ELF-1 (cell line): ENCODE measurements around the gene APOBEC3A.
A peak's percentile ranks its signal among the peaks of the same experiment; 100 is the strongest.
"Not testable (repeated sequence)": the region's sequence is repeated elsewhere in the genome, so short reads cannot be mapped to it uniquely, and the experiment has no call there.

Source experiments
- DNase-seq: peaks from one replicate; pipeline ENCODE4 v3.0.0-alpha.2; 2016; ENCODE audit warnings: low read depth, low spot score

Gene APOBEC3A

DNA sequence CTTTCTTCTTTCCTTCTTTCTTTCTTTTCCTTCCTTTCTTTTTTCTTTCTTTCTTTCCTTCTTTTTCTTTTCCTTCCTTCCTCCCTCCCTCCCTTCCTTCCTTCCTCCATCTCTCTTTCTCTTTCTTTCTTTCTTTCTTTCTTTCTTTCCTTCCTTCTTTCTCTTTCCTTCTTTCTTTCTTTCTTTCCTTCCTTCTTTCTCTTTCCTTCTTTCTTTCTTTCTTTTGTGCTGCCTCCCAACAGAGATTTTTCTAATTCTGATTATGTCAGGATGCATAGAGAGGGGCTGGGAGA lies 1.2 kb downstream of the APOBEC3A start:
- DNase-seq, result not testable (repeated sequence)

GRCh38 chr22:38959590-38959989 lies 2.2 kb downstream of the APOBEC3A start:
- DNase-seq, result no peak

GRCh38 chr22:38960673-38961072 lies 3.3 kb downstream of the APOBEC3A start:
- DNase-seq, result not testable (repeated sequence)

DNA sequence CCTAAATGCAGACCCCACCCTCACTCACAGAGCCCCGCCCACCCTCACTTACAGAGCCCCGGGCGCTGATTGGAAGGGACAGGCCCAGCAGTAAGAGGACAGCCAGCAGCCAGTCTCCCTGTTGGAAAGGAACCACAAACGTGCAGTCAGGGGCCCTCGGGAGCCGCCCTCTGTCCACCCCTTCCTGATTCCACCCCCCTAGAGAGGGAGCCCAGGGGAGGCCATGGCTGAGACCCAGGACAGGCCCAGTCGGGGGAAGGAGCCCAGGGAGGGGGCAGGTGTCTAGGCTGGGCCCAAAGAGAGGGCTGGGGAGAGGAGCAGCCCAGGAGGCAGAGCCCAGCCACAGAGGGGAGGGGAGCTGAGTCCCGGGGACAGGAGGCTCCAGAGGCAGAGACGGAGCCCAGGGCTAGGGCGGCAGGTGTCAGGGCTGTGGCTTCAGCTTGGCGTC lies 5.9 kb downstream of the APOBEC3A start:
- DNase-seq, result peak; percentile 48

GRCh38 chr22:38963872-38964271 lies 6.5 kb downstream of the APOBEC3A start:
- DNase-seq, result no peak

DNA sequence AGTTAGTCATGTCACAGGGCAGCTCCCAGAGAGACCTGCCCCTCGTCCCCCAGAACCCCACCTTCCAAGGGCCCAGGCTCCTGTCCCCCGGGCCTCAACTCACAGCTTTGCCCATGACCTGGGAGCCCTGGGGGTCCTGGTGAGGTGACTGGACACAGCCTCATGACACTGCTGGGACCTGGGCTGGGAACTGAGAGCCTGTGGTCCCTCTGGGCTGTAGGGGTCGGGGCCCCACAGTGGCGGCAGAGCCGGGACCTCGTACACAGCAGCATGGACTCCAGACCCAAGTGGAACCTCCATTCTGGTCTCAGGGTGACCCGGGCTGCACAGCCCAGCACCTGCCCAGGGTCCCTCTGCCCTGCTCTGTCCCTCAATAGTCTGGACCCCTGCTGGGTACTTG lies 6.9 kb downstream of the APOBEC3A start:
- no peak for DNase-seq

GRCh38 chr22:38964989-38965388 lies 7.6 kb downstream of the APOBEC3A start:
- no peak for DNase-seq

DNA sequence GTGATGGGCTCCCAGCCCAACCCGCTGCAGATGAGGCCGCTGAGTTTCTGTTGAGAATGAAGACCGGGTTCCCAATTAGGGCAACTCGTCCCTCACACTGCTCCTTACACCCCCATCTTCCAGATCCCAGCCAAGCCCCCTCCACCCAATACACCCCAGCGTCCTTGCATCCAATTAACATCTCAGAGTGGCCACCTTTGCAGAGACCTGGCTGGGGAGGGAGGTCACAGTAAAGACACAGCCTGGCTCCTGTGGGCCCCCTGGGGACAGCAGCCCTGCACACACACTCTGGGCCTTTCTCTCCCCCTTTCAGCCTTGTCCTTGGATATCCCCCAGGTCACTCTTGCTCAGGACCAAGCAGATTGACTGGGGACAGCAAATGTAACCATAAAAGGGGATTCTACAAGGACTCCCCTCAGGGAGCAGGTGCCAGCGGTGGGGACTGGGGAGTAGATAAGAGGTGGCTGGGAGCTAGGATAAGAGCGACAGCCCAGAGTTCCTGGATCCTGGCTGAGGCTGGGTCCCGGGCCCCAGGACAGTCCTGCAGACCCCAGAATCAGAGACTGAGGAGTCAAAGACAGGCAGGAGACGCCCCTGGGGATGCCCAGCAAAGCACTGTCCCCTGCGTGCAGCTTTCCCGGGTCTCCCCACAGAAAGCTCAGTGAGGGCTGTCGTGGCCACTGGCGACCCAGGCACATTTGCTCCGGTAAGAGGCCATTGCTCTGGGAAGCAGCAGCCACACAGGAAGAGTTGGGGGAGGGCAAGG lies 8.4 kb downstream of the APOBEC3A start:
- DNase-seq, result no peak

- no peak for DNase-seq
Measured at GRCh38 chr22:38966380-38966702, 8.9 kb downstream of the APOBEC3A start.

GRCh38 chr22:38966942-38967341 lies 9.5 kb downstream of the APOBEC3A start:
- DNase-seq, result no peak

DNA sequence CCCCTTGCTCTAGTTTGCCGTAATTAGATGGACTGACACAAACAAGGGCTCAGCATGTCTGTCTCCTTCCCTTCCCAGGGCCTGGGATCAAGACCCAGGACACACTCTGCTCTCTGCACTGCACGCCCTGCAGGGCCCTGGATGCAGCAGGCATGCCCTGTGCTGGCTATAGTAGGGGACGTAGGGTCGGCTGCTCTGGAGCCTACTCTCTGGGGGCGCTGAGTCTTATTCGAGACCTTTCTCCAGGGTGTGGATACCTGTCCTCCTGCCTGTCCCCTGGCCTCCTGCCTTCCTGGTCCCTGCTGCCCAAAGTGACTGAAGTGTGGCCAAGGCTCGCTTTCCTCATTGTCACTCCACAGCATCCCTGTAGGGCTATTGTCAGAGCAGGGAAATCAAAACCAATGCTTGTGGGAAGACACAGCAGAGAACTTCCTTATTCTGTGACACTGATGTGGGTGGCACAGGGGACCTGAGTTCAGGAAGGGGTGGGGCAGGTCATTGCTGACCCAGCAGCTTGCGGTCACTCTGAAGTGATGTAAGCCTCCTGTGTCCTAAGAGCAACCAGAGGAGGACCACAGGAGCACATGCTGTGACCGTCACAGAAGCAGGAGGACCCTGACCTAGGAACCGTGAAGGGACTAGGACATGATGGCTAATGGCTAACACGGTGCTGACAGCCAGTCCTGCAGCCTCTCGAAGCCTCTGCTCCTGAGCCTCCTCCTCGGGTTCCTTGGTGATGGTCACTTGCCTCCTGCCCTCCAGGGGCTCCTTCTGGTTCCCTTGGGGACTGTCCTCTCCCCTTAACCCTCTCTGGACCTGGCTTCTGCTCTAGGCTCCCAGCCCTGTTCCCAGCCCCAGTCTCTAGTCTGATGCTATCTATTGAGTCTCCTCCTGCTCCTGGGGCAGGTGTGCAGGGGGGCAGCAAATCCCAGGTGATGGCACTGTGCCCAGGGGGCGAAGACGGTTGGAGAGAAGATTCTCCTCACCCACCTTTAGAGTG lies 10.3 kb downstream of the APOBEC3A start:
- no peak for DNase-seq

DNA sequence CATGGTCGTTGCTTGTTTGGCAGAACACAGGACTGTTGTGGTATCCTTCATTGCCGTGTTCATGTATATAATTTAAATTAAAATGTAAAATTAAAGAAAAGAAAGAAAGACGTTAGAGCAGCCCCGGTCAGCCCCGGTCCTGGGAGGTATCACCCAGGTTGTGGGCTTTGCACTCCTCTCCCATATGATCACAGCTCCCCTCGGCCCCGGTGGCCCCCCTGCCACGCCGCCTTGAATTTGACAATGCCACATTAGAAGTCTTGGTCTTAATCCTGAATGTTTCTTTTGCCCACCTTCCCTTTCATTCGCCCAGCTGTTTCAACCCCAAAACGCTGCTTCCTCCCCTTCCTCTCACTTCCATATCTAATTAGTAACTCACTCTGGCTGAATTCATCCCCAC lies 11.4 kb downstream of the APOBEC3A start:
- no peak for DNase-seq

DNA sequence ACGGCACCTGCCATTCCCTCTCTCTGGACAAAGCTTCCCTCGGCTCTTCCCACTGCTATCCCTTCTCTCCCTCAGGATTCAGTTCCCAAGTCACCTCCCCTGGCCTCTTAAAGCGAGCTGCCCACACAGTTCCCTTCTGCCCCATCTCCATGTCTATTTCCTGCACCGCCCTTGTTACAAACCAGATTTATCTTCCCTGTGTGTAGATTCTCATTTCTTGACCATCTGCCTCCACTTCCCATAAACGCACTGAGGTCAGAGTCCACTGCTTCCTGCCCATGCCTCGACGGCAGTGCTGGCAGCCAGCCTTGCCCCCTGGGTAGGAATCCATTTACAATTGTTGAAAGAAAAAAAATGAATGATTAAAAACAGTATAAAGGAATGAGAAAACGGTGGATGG lies 13.1 kb downstream of the APOBEC3A start:
- DNase-seq, result no peak

DNA sequence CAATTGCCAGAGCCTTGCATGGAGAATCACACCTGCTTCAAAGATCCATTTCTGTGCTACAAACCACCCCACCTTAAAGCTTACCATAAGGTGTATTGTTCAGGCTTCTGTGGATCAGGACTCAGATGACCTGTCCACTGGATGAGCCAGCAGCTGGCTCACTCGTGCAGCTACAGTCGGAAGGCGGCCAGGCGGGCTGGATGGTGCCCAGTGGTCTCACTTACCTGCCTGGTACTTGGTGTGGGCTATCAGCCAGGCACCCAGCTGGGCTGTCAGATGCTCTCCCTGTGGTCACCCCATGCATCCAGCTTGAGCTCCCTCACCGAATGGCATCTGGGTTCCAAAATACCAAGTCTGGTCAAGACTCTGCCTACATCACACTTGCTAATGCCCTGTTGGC lies 13.8 kb downstream of the APOBEC3A start:
- no peak for DNase-seq

DNA sequence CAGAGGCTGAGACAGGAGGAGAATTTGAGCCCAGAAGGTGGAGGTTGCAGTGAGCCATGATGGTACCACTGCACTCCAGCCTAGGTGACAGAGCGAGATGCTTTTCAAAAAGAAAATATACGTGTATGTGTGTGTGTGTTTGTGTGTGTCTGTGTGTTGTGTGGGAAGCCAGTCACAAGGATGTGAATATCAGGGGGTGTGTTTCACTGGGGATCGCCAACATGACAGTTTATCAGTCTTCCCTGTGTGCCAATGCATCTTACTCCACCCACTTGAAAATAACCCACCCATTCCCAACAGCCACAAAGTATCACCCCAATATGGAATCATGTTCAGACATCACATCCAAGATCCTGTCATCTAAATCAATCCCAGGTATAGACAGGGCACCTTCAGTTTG lies 14.4 kb downstream of the APOBEC3A start:
- no peak for DNase-seq

DNA sequence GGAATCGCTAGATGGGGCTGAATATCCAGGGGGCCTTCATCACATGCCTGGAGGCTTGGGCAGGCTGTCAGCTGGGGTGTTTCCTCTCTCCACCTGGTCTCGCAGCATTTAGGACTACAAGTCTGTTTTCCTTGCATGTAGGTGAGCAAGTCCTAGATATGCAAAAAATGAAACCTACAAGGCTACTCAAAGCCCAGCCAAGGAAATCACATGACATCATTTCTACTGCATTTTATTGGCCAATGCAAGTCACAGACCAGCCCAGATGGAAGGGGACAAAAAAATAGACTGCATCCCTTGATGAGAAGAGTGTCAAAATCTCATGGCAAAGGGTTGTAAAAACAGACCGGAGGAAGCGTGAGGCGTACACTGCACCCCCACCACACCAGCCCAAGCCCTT lies 15.1 kb downstream of the APOBEC3A start:
- DNase-seq, result no peak

DNA sequence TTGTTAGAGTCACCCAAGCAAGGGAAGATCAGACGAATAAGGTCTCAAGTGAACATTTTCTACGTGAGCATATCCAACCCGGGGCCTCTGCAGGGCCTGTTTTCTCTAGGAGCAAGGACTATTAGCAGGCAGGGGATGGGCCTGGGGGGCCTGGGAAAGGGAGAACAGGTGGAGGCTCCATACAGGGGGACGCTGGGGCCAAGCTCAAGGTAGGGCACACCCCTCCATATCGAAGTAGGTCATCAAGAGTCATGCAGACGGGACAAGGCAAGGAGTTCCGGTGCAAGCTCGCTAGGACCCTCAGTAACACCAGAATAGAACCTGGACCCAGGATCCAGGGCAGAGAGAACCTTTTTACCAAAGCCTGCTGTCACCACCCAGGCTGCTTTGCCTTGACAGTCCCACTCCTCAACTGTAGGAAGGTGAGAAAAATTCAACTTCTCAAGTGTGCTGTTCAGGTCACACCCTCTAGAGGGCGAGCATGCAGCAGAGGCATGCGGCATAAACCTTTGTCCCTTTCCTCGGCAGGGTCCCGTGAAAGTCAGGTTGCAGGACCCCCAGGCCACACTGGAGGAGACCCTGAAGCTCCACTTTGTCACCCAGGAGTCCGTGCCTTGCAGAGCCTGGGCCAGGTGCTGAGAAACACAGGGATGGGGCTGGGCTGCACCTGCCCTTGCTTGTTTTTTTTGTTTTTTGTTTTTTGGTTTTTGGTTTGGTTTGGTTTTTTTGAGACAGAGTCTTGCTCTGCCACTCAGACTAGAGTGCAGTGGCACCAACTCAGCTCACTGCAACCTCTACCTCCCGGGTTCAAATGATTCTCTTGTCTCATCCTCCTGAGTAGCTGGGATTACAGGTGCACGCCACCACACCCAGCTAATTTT lies 16.1 kb downstream of the APOBEC3A start:
- DNase-seq, result peak; percentile 71

DNA sequence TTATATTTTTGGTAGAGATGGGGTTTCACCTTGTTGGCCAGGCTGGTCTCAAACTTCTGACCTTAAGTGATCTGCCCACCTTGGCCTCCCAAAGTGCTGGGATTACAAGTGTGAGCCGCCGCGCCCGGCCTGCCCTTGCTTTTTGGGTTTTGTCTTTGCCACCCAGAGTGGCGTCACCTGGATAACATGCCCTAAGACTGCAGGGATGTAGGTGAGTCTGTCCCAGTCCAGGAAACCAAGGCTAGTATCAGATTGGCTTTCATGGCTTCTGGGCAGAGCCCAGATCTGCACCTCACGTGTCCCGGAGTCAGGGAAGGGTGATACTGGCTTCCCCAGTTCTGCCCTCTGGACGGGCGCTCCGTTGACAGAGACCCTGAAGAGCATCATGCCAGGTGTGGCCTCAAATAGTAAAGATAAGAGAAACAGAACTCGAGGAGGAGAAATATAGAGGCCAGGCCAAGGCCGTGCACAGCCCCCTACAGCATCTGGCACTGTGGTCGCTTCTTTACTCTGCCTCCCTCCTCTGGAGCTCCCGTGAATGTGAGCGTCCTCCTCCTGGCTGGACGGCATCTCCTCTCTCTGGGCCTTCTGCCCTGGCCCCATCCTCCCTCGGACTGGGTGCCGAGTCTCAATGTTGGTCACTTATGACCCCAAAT lies 16.9 kb downstream of the APOBEC3A start:
- no peak for DNase-seq

GRCh38 chr22:38974826-38975175 lies 17.4 kb downstream of the APOBEC3A start:
- DNase-seq, result no peak

GRCh38 chr22:38977289-38977688 lies 19.9 kb downstream of the APOBEC3A start:
- not testable (repeated sequence) for DNase-seq

DNA sequence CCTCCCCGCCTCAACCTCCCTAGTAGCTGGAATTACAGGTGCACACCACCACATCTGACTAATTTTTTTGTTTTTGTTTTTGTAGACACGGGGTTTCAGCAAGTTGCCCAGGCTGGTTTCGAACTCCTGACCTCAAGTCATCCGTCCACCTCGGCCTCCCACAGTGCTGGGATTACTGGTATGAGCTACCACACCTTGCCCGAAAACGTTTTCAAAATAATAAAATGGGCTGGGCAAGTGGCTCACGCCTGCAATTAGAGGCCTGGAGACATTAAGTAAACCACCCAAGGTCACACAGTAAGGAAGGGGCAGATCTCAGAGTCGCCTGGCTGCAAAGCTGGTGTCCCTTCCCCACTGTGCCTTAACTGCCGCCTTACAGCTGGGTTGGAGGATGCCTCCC lies 23.2 kb downstream of the APOBEC3A start:
- not testable (repeated sequence) for DNase-seq
